ENCODE results near the gene TBC1D22A. TPM values are rescaled to one million over a fixed set of nuclear protein-coding genes. Genes with fewer than 3 reads are reported as not detected.

Gene TBC1D22A
- total RNA-seq, 1 donor from 2014 or later = 34.1 TPM

- no peaks in the 10 kb centered on the region for H3K27me3 ChIP-seq (ENCODE audit: low read depth)
- no peaks in the 10 kb centered on the region for H3K36me3 ChIP-seq
- ATAC-seq (no peak), DNase-seq (peak; percentile 26)
- intact Hi-C loops (cut with DNase I) = no loop called here
- peaks cover 9% of the 10 kb centered on the region for H3K9me3 ChIP-seq
- TF ChIP-seq CTCF (IDR thresholded peaks at IDR 0.05) = no peak
- H3K27ac ChIP-seq = no peak overlapping the region
- no peak overlapping the region for H3K4me3 ChIP-seq
- H3K4me1 ChIP-seq = no peaks in the 10 kb centered on the region
These were observed 426.0 kb downstream of the TBC1D22A start for GRCh38 chr22:47188261-47189055.

GRCh38 chr22:47189056-47189916 is 426.8 kb downstream of the TBC1D22A start:
- no peaks in the 10 kb centered on the region for H3K36me3 ChIP-seq
- no peak for TF ChIP-seq CTCF (IDR thresholded peaks at IDR 0.05)
- ATAC-seq (no peak), DNase-seq (peak; percentile 24)
- H3K9me3 ChIP-seq = peaks cover 9% of the 10 kb centered on the region
- H3K4me3 ChIP-seq = no peak overlapping the region
- intact Hi-C loops (cut with DNase I) = no loop called here
- H3K4me1 ChIP-seq = no peaks in the 10 kb centered on the region
- no peaks in the 10 kb centered on the region for H3K27me3 ChIP-seq (ENCODE audit: low read depth)
- no peak overlapping the region for H3K27ac ChIP-seq

- Histone ChIP-seq H3K4me3 (no peak overlapping the region), H3K27ac (no peak overlapping the region), H3K9me3 (peaks cover 9% of the 10 kb centered on the region), H3K4me1 (no peaks in the 10 kb centered on the region), H3K36me3 (no peaks in the 10 kb centered on the region), H3K27me3 (ENCODE audit: low read depth) (no peaks in the 10 kb centered on the region)
- no peak for TF ChIP-seq CTCF (IDR thresholded peaks at IDR 0.05)
- intact Hi-C loops (cut with DNase I) = no loop called here
- DNase-seq (peak; percentile 41), ATAC-seq (no peak)
These were observed 428.0 kb downstream of the TBC1D22A start for GRCh38 chr22:47190276-47190956.

- peak; percentile 28 for DNase-seq
- TF ChIP-seq CTCF (IDR thresholded peaks at IDR 0.05) = no peak
- Histone ChIP-seq H3K9me3 (peaks cover 6% of the 10 kb centered on the region), H3K4me3 (no peak overlapping the region), H3K27ac (no peak overlapping the region), H3K36me3 (no peaks in the 10 kb centered on the region), H3K4me1 (no peaks in the 10 kb centered on the region), H3K27me3 (ENCODE audit: low read depth) (no peaks in the 10 kb centered on the region)
- no peak for ATAC-seq
- intact Hi-C loops (cut with DNase I) = no loop called here
These were observed 428.7 kb downstream of the TBC1D22A start for GRCh38 chr22:47190957-47191670.

All from lower lobe of right lung (tissue), 2 donors.